Type B pancreatic cell (in vitro differentiated cells): ENCODE data around the gene STXBP3. TPM values are rescaled to one million over a fixed set of nuclear protein-coding genes. Genes with fewer than 3 reads are reported as not detected.

Experiments used
- DNase-seq: peaks from one replicate; pipeline ENCODE4 v3.0.0; 2021; ENCODE audit warnings: mixed read lengths; ENCODE audit not compliant: unreplicated experiment; ENCODE audit errors: extremely low spot score
- H3K27ac Mint-ChIP-seq: 2 replicates; pipeline ENCODE4 v1.8.0; 2021; ENCODE audit warnings: mild to moderate bottlenecking, mixed read lengths
- H3K27me3 Mint-ChIP-seq: 2 replicates; pipeline ENCODE4 v1.8.0; 2021; ENCODE audit warnings: mixed read lengths
- H3K36me3 Mint-ChIP-seq: 2 replicates; pipeline ENCODE4 v1.8.0; 2021; ENCODE audit warnings: mixed read lengths
- H3K4me1 Mint-ChIP-seq: one replicate; pipeline ENCODE4 v1.8.0; 2021; ENCODE audit warnings: mixed read lengths; ENCODE audit not compliant: unreplicated experiment
- H3K4me3 Mint-ChIP-seq: 2 replicates; pipeline ENCODE4 v1.8.0; 2021; ENCODE audit warnings: mild to moderate bottlenecking, mixed read lengths
- H3K9me3 Mint-ChIP-seq: 2 replicates; pipeline ENCODE4 v1.8.0; 2021; ENCODE audit warnings: mixed read lengths
- CTCF ChIP-seq: fragments of 200-600 bp; sonication (generic); conservative IDR thresholded peaks from 2 replicates; pipeline ENCODE4 v1.5.0; 2021; ENCODE audit warnings: antibody characterized with exemption, mild to moderate bottlenecking
- total RNA-seq: library from RNA; stranded (reverse); gene quantifications from 2 replicates; pipeline ENCODE4 v1.2.1, GENCODE V29; 2021; ENCODE audit warnings: low replicate concordance

STXBP3 gene
- total RNA-seq, 1 donor from 2014 or later: 40.5 TPM

- no peaks in the 10 kb centered on the region for H3K9me3 Mint-ChIP-seq
- no peak overlapping the region for H3K4me3 Mint-ChIP-seq
- no peak for DNase-seq
- peaks cover 4% of the 10 kb centered on the region for H3K27me3 Mint-ChIP-seq
- no peaks in the 10 kb centered on the region for H3K36me3 Mint-ChIP-seq
- TF ChIP-seq CTCF: no peak
- H3K27ac Mint-ChIP-seq: no peak overlapping the region
- peaks cover 5% of the 10 kb centered on the region for H3K4me1 Mint-ChIP-seq
These were observed 107.9 kb downstream of the STXBP3 start for GRCh38 chr1:108854221-108855019.

GRCh38 chr1:108856994-108857393 is 110.5 kb downstream of the STXBP3 start, which contains the start of gene AKNAD1:
TSS of gene AKNAD1 (minus strand) at chr1:108857094. CDS start at chr1:108852664, 4,430 bp downstream.
- DNase-seq: no peak
- no peak within 1 kb of the TSS for H3K4me3 Mint-ChIP-seq
- peaks cover 8% of the 10 kb centered on the region for H3K4me1 Mint-ChIP-seq
- TF ChIP-seq CTCF: no peak
- no peaks in the 10 kb centered on the region for H3K9me3 Mint-ChIP-seq
- H3K27me3 Mint-ChIP-seq: no peaks in the 10 kb centered on the region
- H3K36me3 Mint-ChIP-seq: no peaks in the 10 kb centered on the region
- no peak within 1 kb of the TSS for H3K27ac Mint-ChIP-seq

- Mint-ChIP-seq H3K27me3 (no peaks in the 10 kb centered on the region), H3K4me3 (no peak overlapping the region), H3K9me3 (no peaks in the 10 kb centered on the region), H3K36me3 (no peaks in the 10 kb centered on the region), H3K27ac (no peak overlapping the region), H3K4me1 (peaks cover 17% of the 10 kb centered on the region)
- no peak for DNase-seq
- no peak for TF ChIP-seq CTCF
These were observed 111.9 kb downstream of the STXBP3 start for GRCh38 chr1:108858230-108858950.

Other genes with a start within 250 kb of the STXBP3 start
- gene EEIG2, start 186.6 kb upstream of the STXBP3 start, total RNA-seq: 8.9 and 11.2 TPM in 2 replicates
- gene HENMT1, start 85.6 kb upstream of the STXBP3 start, total RNA-seq: 6.9 and 11.5 TPM in 2 replicates
- 37.3 and 45.6 TPM in 2 replicates for gene PRPF38B, start 54.4 kb upstream of the STXBP3 start, total RNA-seq
- gene FNDC7, start 33.8 kb upstream of the STXBP3 start, total RNA-seq: not detected in 2 replicates
- 0.92 TPM in 1 of 2 replicates, not detected in the other for gene AKNAD1, start 110.4 kb downstream of the STXBP3 start, total RNA-seq
- 21.8 and 27.9 TPM in 2 replicates for gene GPSM2, start 130.3 kb downstream of the STXBP3 start, total RNA-seq
- gene CLCC1, start 216.8 kb downstream of the STXBP3 start, total RNA-seq: 24.2 and 32.9 TPM in 2 replicates